PC-9 (cell line): ENCODE results near the gene FAM174C.

Experiments used
- CTCF ChIP-seq: fragments of 200-600 bp; sonication (generic); conservative IDR thresholded peaks from 2 replicates; pipeline ENCODE4 v1.6.1; 2017; ENCODE audit warnings: mixed run types, antibody characterized with exemption, mild to moderate bottlenecking, moderate library complexity
- EZH2 ChIP-seq: fragments of 200-600 bp; sonication (generic); IDR thresholded peaks from 2 replicates; pipeline ENCODE4 v1.8.0; 2017; ENCODE audit warnings: antibody characterized with exemption, low read depth

- no peak for TF ChIP-seq CTCF
- no peak for TF ChIP-seq EZH2
Measured at GRCh38 chr19:1290196-1290702, 14.9 kb downstream of the FAM174C start.
